Transverse colon (tissue), 4 donors: ENCODE measurements around the gene TRIM47.

Experiments
- EP300 ChIP-seq: sonication (generic); formaldehyde crosslinking; IDR thresholded peaks from one replicate; pipeline ENCODE4 v1.6.1; 2017; ENCODE audit warnings: antibody characterized with exemption, low read depth
- POLR2A ChIP-seq: fragments of 450-650 bp; IDR thresholded peaks from one replicate; pipeline ENCODE4 v1.6.1; 2016; ENCODE audit warnings: antibody characterized with exemption, mild to moderate bottlenecking, moderate library complexity
- POLR2AphosphoS5 ChIP-seq, 3 donors: sonication (generic); formaldehyde crosslinking; IDR thresholded peaks; one replicate each; pipeline ENCODE4 v1.6.1; 2016; ENCODE audit warnings: antibody characterized with exemption in 3 of 3
- TF ChIP-seq, protein P1 (sequence below), 5 experiments: fragments of 200-600 bp in 3 of 5; fragments of 450-650 bp in 2 of 5; sonication (generic) in 3 of 5; IDR thresholded peaks; 1 replicate in 2 of 5; 2 replicates in 3 of 5; pipeline ENCODE4 v1.5.1; 2016 to 2017; ENCODE audit warnings: antibody characterized with exemption in 5 of 5, inconsistent platforms in 3 of 5, mild to moderate bottlenecking in 2 of 5, moderate library complexity in 1 of 5

DNA sequence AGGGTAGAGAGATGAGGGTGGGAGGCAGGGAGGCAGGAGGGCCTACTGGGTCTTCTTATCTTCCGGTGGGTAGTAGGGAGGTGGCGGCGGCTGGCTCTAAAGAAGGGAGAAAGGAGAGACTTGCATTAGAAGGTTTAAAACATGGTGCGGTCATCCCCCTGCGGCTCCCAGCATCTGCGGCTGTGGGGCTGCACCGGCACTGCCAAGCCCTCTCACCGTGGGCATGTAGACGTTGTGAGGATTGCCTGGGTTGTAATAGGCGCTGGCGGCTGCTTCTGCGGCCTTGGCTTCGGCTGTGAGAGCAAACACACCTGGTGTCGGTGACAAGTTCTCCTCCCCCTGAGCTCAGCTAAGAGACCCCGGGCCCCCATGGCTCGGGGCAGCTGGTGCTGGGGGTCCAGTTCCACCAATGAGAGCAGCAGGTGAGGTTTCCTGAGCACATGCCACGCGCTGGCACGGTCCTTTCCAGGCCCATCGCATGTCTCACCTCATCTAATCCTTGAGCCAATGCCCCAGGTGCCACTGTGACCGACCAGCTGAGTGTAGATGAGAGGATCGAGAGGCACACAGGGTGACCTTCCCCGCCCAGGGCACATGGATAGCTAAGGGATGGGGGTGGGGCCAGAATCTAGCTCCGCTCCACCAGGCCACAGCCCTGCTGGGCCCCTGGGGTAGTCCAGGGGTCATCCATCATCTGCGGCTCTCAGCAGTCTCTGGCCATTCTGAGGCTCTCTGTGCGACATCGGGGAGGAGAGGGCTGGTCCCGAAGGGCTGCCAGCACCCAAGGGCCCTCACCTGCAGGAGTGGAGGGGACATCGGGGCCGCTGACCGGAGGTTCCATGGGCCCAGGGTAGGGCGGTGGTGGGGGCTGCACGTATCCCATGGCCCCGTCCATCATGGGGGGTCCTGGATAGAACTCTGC is 31.4 kb downstream of the TRIM47 start:
- TF ChIP-seq, protein P1, sequence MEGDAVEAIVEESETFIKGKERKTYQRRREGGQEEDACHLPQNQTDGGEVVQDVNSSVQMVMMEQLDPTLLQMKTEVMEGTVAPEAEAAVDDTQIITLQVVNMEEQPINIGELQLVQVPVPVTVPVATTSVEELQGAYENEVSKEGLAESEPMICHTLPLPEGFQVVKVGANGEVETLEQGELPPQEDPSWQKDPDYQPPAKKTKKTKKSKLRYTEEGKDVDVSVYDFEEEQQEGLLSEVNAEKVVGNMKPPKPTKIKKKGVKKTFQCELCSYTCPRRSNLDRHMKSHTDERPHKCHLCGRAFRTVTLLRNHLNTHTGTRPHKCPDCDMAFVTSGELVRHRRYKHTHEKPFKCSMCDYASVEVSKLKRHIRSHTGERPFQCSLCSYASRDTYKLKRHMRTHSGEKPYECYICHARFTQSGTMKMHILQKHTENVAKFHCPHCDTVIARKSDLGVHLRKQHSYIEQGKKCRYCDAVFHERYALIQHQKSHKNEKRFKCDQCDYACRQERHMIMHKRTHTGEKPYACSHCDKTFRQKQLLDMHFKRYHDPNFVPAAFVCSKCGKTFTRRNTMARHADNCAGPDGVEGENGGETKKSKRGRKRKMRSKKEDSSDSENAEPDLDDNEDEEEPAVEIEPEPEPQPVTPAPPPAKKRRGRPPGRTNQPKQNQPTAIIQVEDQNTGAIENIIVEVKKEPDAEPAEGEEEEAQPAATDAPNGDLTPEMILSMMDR (IDR thresholded peaks at IDR 0.05), result no peak
- TF ChIP-seq POLR2AphosphoS5 (IDR thresholded peaks at IDR 0.05), result no peak
- no peak for TF ChIP-seq EP300
- no peak for TF ChIP-seq POLR2A
